Measurements from ENCODE around the gene CHMP6. TPM values are rescaled to one million over a fixed set of nuclear protein-coding genes. Genes with fewer than 3 reads are reported as not detected.
A peak's percentile ranks its signal among the peaks of the same experiment; 100 is the strongest.

The CHMP6 gene
- total and polyA plus RNA-seq, 2 experiments from 2014 or later = 35.5 to 58.8 TPM

DNA sequence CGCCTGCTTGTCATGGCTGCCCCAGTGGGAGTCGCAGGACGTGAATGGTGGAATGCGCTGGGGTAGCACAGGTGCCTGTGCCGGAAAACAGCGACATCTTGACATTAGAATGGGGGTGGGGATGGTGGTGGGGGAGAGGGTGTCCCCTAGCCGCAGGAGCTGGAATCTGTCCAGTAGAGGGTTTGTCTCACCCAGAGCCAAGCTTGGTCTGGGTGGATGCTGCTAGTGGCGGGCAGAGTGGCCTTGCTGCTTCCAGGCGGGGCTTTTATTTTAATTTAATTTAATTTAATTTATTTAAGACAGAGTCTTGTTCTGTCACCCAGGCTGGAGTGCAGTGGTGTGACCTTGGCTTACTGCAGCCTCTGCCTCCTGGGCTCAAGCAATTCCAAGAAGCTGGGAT is 51.0 kb downstream of the CHMP6 start:
- Histone ChIP-seq H3K27me3 (no peaks in the 10 kb centered on the region), H3K36me3 (no peaks in the 10 kb centered on the region), H3K27ac (no peak overlapping the region), H3K9me3 (ENCODE audit: low read depth) (no peaks in the 10 kb centered on the region), H3K4me3 (no peak overlapping the region), H3K4me1 (ENCODE audit: low read depth) (no peaks in the 10 kb centered on the region)
- DNase-seq (ENCODE audit: low read depth in 1 of 2, low spot score in 1 of 2) = no peak
- no peak for TF ChIP-seq CTCF (IDR thresholded peaks at IDR 0.05; ENCODE audit: low read depth, low read length)

- no peak for DNase-seq (ENCODE audit: low read depth in 1 of 2, low spot score in 1 of 2)
- H3K36me3 ChIP-seq = no peaks in the 10 kb centered on the region
- no peaks in the 10 kb centered on the region for H3K27me3 ChIP-seq
- no peaks in the 10 kb centered on the region for H3K9me3 ChIP-seq (ENCODE audit: low read depth)
- peak overlapping the region; percentile 39 for H3K27ac ChIP-seq
- no peak for TF ChIP-seq CTCF (IDR thresholded peaks at IDR 0.05; ENCODE audit: low read depth, low read length)
- H3K4me1 ChIP-seq (ENCODE audit: low read depth) = no peaks in the 10 kb centered on the region
- no peak overlapping the region for H3K4me3 ChIP-seq
Observed at GRCh38 chr17:81043319-81043724, 51.7 kb downstream of the CHMP6 start.

GRCh38 chr17:81043725-81044427 is 52.2 kb downstream of the CHMP6 start:
- H3K27ac ChIP-seq = peak overlapping the region; percentile 39
- no peaks in the 10 kb centered on the region for H3K27me3 ChIP-seq
- no peak for TF ChIP-seq CTCF (IDR thresholded peaks at IDR 0.05; ENCODE audit: low read depth, low read length)
- no peaks in the 10 kb centered on the region for H3K9me3 ChIP-seq (ENCODE audit: low read depth)
- no peaks in the 10 kb centered on the region for H3K36me3 ChIP-seq
- no peak for DNase-seq (ENCODE audit: low read depth in 1 of 2, low spot score in 1 of 2)
- H3K4me1 ChIP-seq (ENCODE audit: low read depth) = no peaks in the 10 kb centered on the region
- H3K4me3 ChIP-seq = no peak overlapping the region

GRCh38 chr17:81044428-81044763 is 52.8 kb downstream of the CHMP6 start:
- no peak for TF ChIP-seq CTCF (IDR thresholded peaks at IDR 0.05; ENCODE audit: low read depth, low read length)
- Histone ChIP-seq H3K36me3 (no peaks in the 10 kb centered on the region), H3K4me3 (no peak overlapping the region), H3K4me1 (ENCODE audit: low read depth) (no peaks in the 10 kb centered on the region), H3K9me3 (ENCODE audit: low read depth) (no peaks in the 10 kb centered on the region), H3K27ac (no peak overlapping the region), H3K27me3 (no peaks in the 10 kb centered on the region)
- no peak for DNase-seq (ENCODE audit: low read depth in 1 of 2, low spot score in 1 of 2)

DNA sequence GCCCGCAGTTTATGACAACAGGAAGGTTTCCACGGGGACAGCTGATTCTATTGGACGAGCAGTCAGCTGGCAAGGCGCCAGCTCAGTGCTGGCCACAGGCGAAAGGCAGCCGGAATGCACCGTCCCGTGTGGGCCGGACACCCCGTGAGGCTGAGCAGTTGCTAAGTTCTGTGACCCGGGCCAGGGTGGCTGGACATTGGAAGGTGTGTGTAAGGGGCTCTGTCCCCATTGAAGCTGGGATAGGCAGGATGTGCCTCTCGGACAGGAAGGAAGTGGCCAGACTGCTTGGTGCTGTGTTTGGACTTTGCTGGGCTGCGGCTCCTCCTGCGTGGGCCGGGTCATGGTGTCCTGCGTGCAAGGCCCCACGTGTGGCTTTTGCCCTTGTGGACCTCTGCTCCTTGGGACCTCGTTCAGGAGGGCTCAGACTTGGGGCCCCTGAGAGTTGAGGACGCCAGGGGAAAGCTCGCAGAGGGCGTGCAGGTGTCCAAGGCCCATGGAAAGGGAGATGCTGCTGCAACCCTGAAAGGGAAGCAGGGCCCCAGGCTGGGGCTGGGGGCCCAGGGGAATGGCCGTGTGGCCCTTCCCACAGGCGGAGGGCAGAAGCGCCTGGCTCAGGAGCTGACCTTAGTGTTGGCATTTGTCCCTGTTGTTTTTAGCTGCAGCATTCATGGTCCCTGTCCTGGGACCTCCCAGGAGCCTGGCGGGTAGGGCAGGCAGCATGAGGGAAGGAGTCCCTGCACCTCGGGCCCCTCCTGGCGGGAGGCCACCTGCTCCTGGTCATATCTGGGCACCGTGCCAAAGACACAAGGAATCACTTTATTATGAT is 53.3 kb downstream of the CHMP6 start:
- H3K9me3 ChIP-seq (ENCODE audit: low read depth) = no peaks in the 10 kb centered on the region
- no peak overlapping the region for H3K4me3 ChIP-seq
- H3K27ac ChIP-seq = no peak overlapping the region
- no peaks in the 10 kb centered on the region for H3K4me1 ChIP-seq (ENCODE audit: low read depth)
- H3K36me3 ChIP-seq = no peaks in the 10 kb centered on the region
- no peaks in the 10 kb centered on the region for H3K27me3 ChIP-seq
- TF ChIP-seq CTCF (IDR thresholded peaks at IDR 0.05; ENCODE audit: low read depth, low read length) = no peak
- DNase-seq (ENCODE audit: low read depth in 1 of 2, low spot score in 1 of 2) = peak in 1 of 2 donors; percentile 77

Measured in cardiac muscle cell (in vitro differentiated cells and primary cell).